ENCODE measurements around the gene G6PD. TPM values are rescaled to one million over a fixed set of nuclear protein-coding genes. Genes with fewer than 3 reads are reported as not detected.

The G6PD gene
- total RNA-seq, 1 experiment from 2014 or later = 68.7 TPM

- Histone ChIP-seq H3K9me3 (ENCODE audit: control insufficient read depth, low read depth, low read length) (peaks cover 21% of the 10 kb centered on the region), H2BK15ac (ENCODE audit: low read depth, low read length) (no peak overlapping the region), H2AFZ (ENCODE audit: low read length) (no peak overlapping the region), H3K56ac (ENCODE audit: insufficient read length, low read depth, low read length) (no peak overlapping the region), H2BK12ac (ENCODE audit: insufficient read length, low read depth, low read length) (no peak overlapping the region), H2BK120ac (ENCODE audit: low read depth, low read length, poor library complexity, severe bottlenecking) (no peak overlapping the region), H4K20me1 (ENCODE audit: control insufficient read depth, insufficient read depth, insufficient read length) (no peaks in the 10 kb centered on the region), H3K18ac (ENCODE audit: insufficient read length, low read depth, low read length) (no peak overlapping the region), H3K79me2 (ENCODE audit: insufficient read depth, low read length) (no peaks in the 10 kb centered on the region), H4K5ac (ENCODE audit: insufficient read length, low read depth, low read length) (no peak overlapping the region), H3K4me2 (ENCODE audit: insufficient read depth, insufficient read length, low read length) (no peak overlapping the region), H3K23ac (ENCODE audit: insufficient read length, low read depth, low read length) (no peak overlapping the region), H2BK20ac (ENCODE audit: low read depth, low read length, poor library complexity, severe bottlenecking) (no peak overlapping the region), H3K79me1 (ENCODE audit: insufficient read depth, low read depth, low read length, poor library complexity, severe bottlenecking) (no peaks in the 10 kb centered on the region), H2BK5ac (ENCODE audit: insufficient read length, low read length) (no peak overlapping the region), H3T11ph (ENCODE audit: low read length) (no peak overlapping the region), H3K4me1 (ENCODE audit: insufficient read depth, low read length) (no peaks in the 10 kb centered on the region), H3K4ac (ENCODE audit: low read depth, low read length) (no peak overlapping the region), H3K14ac (ENCODE audit: insufficient read depth, low read length) (no peak overlapping the region), H3K27me3 (ENCODE audit: insufficient read depth, low read length) (no peaks in the 10 kb centered on the region), H3K23me2 (ENCODE audit: insufficient read length, low read depth, low read length, poor library complexity, severe bottlenecking) (peaks cover 3% of the 10 kb centered on the region), H4K8ac (replicated peaks; ENCODE audit: insufficient read length, low read depth, low read length) (no peak overlapping the region), H4K91ac (ENCODE audit: insufficient read length, low read depth, low read length) (no peak overlapping the region), H2AK5ac (ENCODE audit: insufficient read length, low read length) (no peak overlapping the region), H3K9ac (ENCODE audit: extremely low read depth, insufficient read length, low read length) (no peak overlapping the region), H3K27ac (ENCODE audit: insufficient read length, low read depth, low read length) (no peak overlapping the region)
- peaks cover 3 to 4% of the 10 kb centered on the region in 2 experiments; a peak in 3 of 4 replicates for H3K4me1 Mint-ChIP-seq
- H3K27ac Mint-ChIP-seq = no peak overlapping the region
- no peak for DNase-seq
- H3K4me3 Mint-ChIP-seq = no peak overlapping the region
- WGBS (ENCODE audit: extremely low coverage, insufficient read length, low lambda C conversion rate) = no CpG with 5 or more reads among the region's 6 CpGs
- H3K27me3 Mint-ChIP-seq (ENCODE audit: low read depth) = peaks cover 28% of the 10 kb centered on the region
- peaks cover 66 to 68% of the 10 kb centered on the region in 2 experiments for H3K9me3 Mint-ChIP-seq
- peaks cover 10 to 36% (median 32%) of the 10 kb centered on the region in 3 experiments for H3K36me3 Mint-ChIP-seq (ENCODE audit: insufficient read depth in 1 of 3, low read depth in 3 of 3)
- TF ChIP-seq CTCF (conservative IDR thresholded peaks at IDR 0.05) = no peak
These were observed 17.4 kb downstream of the G6PD start for GRCh38 chrX:154529206-154529612.

All from H9 (cell line).